GM23338 (cell line): ENCODE measurements around the gene FANCL.

Experiments used
- EZH2phosphoT487 ChIP-seq: fragments of 200-600 bp; sonication (generic); IDR thresholded peaks from one replicate; pipeline ENCODE4 v1.8.1; 2018; ENCODE audit warnings: antibody characterized with exemption; ENCODE audit not compliant: unreplicated experiment
- POLR2AphosphoS5 ChIP-seq: IDR thresholded peaks from 2 replicates; pipeline ENCODE4 v1.6.1; 2016; ENCODE audit warnings: antibody characterized with exemption, low read depth
- TF ChIP-seq, protein P1 (sequence below), 2 experiments: fragments of 200-600 bp in 1 of 2; sonication (generic) in 1 of 2; conservative IDR thresholded peaks; 2 replicates each; pipeline versions ENCODE4 v1.5.1 to v1.6.1; 2016 to 2017; ENCODE audit warnings: antibody characterized with exemption in 2 of 2, low read depth in 2 of 2, mild to moderate bottlenecking in 2 of 2, moderate library complexity in 1 of 2
- TF ChIP-seq, protein P2 (sequence below): IDR thresholded peaks from one replicate; pipeline ENCODE4 v1.6.1; 2018; ENCODE audit warnings: antibody characterized with exemption; ENCODE audit not compliant: unreplicated experiment

- TF ChIP-seq, protein P1, sequence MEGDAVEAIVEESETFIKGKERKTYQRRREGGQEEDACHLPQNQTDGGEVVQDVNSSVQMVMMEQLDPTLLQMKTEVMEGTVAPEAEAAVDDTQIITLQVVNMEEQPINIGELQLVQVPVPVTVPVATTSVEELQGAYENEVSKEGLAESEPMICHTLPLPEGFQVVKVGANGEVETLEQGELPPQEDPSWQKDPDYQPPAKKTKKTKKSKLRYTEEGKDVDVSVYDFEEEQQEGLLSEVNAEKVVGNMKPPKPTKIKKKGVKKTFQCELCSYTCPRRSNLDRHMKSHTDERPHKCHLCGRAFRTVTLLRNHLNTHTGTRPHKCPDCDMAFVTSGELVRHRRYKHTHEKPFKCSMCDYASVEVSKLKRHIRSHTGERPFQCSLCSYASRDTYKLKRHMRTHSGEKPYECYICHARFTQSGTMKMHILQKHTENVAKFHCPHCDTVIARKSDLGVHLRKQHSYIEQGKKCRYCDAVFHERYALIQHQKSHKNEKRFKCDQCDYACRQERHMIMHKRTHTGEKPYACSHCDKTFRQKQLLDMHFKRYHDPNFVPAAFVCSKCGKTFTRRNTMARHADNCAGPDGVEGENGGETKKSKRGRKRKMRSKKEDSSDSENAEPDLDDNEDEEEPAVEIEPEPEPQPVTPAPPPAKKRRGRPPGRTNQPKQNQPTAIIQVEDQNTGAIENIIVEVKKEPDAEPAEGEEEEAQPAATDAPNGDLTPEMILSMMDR (conservative IDR thresholded peaks at IDR 0.05; ENCODE audit: low read depth in 2 of 2) = no peak
- TF ChIP-seq POLR2AphosphoS5 (no peak), EZH2phosphoT487 (no peak)
- TF ChIP-seq, protein P2, sequence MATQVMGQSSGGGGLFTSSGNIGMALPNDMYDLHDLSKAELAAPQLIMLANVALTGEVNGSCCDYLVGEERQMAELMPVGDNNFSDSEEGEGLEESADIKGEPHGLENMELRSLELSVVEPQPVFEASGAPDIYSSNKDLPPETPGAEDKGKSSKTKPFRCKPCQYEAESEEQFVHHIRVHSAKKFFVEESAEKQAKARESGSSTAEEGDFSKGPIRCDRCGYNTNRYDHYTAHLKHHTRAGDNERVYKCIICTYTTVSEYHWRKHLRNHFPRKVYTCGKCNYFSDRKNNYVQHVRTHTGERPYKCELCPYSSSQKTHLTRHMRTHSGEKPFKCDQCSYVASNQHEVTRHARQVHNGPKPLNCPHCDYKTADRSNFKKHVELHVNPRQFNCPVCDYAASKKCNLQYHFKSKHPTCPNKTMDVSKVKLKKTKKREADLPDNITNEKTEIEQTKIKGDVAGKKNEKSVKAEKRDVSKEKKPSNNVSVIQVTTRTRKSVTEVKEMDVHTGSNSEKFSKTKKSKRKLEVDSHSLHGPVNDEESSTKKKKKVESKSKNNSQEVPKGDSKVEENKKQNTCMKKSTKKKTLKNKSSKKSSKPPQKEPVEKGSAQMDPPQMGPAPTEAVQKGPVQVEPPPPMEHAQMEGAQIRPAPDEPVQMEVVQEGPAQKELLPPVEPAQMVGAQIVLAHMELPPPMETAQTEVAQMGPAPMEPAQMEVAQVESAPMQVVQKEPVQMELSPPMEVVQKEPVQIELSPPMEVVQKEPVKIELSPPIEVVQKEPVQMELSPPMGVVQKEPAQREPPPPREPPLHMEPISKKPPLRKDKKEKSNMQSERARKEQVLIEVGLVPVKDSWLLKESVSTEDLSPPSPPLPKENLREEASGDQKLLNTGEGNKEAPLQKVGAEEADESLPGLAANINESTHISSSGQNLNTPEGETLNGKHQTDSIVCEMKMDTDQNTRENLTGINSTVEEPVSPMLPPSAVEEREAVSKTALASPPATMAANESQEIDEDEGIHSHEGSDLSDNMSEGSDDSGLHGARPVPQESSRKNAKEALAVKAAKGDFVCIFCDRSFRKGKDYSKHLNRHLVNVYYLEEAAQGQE = no peak
Observed at GRCh38 chr2:58227171-58227917, 13.8 kb downstream of the FANCL start.
